ENCODE measurements around the gene INCA1. TPM values are rescaled to one million over a fixed set of nuclear protein-coding genes. Genes with fewer than 3 reads are reported as not detected.

INCA1 gene
- polyA plus RNA-seq, 1 donor from 2014 or later: 0.38 TPM

DNA sequence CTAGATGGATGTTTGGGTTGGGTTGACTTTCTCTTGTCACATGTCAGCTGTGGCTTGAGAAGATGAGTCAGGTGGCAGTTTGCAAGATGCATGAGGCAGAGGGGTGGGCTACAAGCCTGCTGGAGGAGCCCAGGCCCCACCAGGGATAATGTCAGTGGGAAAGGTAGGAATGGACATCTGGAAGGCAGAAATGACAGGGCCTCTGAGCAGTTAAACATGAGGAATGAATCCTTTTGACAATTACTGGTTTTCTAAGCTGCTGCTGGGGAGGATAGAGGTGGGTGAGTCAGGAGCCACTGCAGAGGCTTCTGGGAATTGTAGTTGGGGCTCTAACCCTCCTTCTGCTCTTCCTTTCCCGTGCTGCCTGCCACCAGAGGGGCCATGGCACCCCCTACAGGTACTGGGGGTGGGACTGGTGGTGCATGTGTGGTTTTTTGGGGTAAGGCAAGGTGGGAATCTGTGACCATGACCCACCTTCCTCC lies 22.2 kb upstream of the INCA1 start:
- Histone ChIP-seq H3K27me3 (ENCODE audit: insufficient read depth, low read depth, low read length) (no peaks in the 10 kb centered on the region), H3K27ac (ENCODE audit: low read length) (no peak overlapping the region), H3K9me2 (ENCODE audit: insufficient read depth, low read length) (no peaks in the 10 kb centered on the region), H3F3A (ENCODE audit: insufficient read depth, low read length, poor library complexity, severe bottlenecking) (no peaks in the 10 kb centered on the region), H4K20me1 (ENCODE audit: insufficient read depth) (no peaks in the 10 kb centered on the region), H3K9ac (ENCODE audit: low read length) (no peak overlapping the region), H3K4me3 (ENCODE audit: low read length) (no peak overlapping the region), H2AFZ (ENCODE audit: low read depth, low read length) (no peak overlapping the region), H3K79me2 (replicated peaks; ENCODE audit: insufficient read depth, low read length) (no peaks in the 10 kb centered on the region), H3K9me3 (ENCODE audit: low read length) (no peaks in the 10 kb centered on the region), H3K4me2 (ENCODE audit: low read length) (no peak overlapping the region), H3K36me3 (ENCODE audit: insufficient read depth, low read length) (no peaks in the 10 kb centered on the region)
- no peak for TF ChIP-seq POLR2AphosphoS5 (IDR thresholded peaks at IDR 0.05)
- TF ChIP-seq, protein P1, sequence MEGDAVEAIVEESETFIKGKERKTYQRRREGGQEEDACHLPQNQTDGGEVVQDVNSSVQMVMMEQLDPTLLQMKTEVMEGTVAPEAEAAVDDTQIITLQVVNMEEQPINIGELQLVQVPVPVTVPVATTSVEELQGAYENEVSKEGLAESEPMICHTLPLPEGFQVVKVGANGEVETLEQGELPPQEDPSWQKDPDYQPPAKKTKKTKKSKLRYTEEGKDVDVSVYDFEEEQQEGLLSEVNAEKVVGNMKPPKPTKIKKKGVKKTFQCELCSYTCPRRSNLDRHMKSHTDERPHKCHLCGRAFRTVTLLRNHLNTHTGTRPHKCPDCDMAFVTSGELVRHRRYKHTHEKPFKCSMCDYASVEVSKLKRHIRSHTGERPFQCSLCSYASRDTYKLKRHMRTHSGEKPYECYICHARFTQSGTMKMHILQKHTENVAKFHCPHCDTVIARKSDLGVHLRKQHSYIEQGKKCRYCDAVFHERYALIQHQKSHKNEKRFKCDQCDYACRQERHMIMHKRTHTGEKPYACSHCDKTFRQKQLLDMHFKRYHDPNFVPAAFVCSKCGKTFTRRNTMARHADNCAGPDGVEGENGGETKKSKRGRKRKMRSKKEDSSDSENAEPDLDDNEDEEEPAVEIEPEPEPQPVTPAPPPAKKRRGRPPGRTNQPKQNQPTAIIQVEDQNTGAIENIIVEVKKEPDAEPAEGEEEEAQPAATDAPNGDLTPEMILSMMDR (IDR thresholded peaks at IDR 0.05; ENCODE audit: poor library complexity, severe bottlenecking): no peak
- TF ChIP-seq EP300 (conservative IDR thresholded peaks at IDR 0.05; ENCODE audit: poor library complexity, severe bottlenecking): no peak
- no peak for TF ChIP-seq TAF1 (IDR thresholded peaks at IDR 0.05; ENCODE audit: low read depth)
- TF ChIP-seq MXI1 (conservative IDR thresholded peaks at IDR 0.05; ENCODE audit: poor library complexity, severe bottlenecking): no peak
- TF ChIP-seq RAD21 (conservative IDR thresholded peaks at IDR 0.05): no peak
- TF ChIP-seq SMC3 (conservative IDR thresholded peaks at IDR 0.05; ENCODE audit: poor library complexity): no peak
- TF ChIP-seq EZH2 (IDR thresholded peaks at IDR 0.05; ENCODE audit: borderline replicate concordance, insufficient read depth, low read length, poor library complexity, severe bottlenecking): no peak
- TF ChIP-seq REST (IDR thresholded peaks at IDR 0.05; ENCODE audit: borderline replicate concordance): no peak

DNA sequence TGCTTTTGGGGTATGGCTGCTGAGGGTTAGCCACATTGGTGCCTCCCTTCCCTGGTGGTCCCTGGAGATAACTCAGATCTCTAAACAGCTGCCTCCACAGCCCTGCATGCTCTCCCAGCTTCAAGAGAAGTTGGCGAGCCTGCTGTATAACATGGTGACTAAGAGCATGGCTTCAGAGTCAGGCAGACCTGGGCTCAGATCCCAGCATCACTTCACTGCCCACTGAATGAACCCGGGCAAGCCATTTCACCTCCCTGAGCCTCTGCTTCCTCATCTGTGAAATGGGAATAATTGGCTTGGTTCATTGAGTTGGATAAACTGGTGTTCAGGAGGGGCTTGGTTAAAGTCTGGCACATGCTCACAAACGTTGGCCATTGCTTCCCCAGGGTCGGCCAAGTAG lies 17.0 kb upstream of the INCA1 start:
- TF ChIP-seq TAF1 (IDR thresholded peaks at IDR 0.05; ENCODE audit: low read depth): no peak
- no peak for TF ChIP-seq RAD21 (conservative IDR thresholded peaks at IDR 0.05)
- no peak for TF ChIP-seq REST (IDR thresholded peaks at IDR 0.05; ENCODE audit: borderline replicate concordance)
- TF ChIP-seq EZH2 (IDR thresholded peaks at IDR 0.05; ENCODE audit: borderline replicate concordance, insufficient read depth, low read length, poor library complexity, severe bottlenecking): no peak
- TF ChIP-seq MXI1 (conservative IDR thresholded peaks at IDR 0.05; ENCODE audit: poor library complexity, severe bottlenecking): no peak
- TF ChIP-seq, protein P1 (IDR thresholded peaks at IDR 0.05; ENCODE audit: poor library complexity, severe bottlenecking): no peak
- no peak for TF ChIP-seq SMC3 (conservative IDR thresholded peaks at IDR 0.05; ENCODE audit: poor library complexity)
- no peak for TF ChIP-seq EP300 (conservative IDR thresholded peaks at IDR 0.05; ENCODE audit: poor library complexity, severe bottlenecking)
- no peak for TF ChIP-seq POLR2AphosphoS5 (IDR thresholded peaks at IDR 0.05)
- Histone ChIP-seq H3K9me2 (ENCODE audit: insufficient read depth, low read length) (no peaks in the 10 kb centered on the region), H4K20me1 (ENCODE audit: insufficient read depth) (no peaks in the 10 kb centered on the region), H3K36me3 (ENCODE audit: insufficient read depth, low read length) (no peaks in the 10 kb centered on the region), H3K79me2 (replicated peaks; ENCODE audit: insufficient read depth, low read length) (no peaks in the 10 kb centered on the region), H3K9ac (ENCODE audit: low read length) (no peak overlapping the region), H3K9me3 (ENCODE audit: low read length) (no peaks in the 10 kb centered on the region), H3K4me3 (ENCODE audit: low read length) (no peak overlapping the region), H3K4me2 (ENCODE audit: low read length) (no peak overlapping the region), H3F3A (ENCODE audit: insufficient read depth, low read length, poor library complexity, severe bottlenecking) (no peaks in the 10 kb centered on the region), H3K27ac (ENCODE audit: low read length) (no peak overlapping the region), H3K27me3 (ENCODE audit: insufficient read depth, low read depth, low read length) (no peaks in the 10 kb centered on the region), H2AFZ (ENCODE audit: low read depth, low read length) (no peak overlapping the region)

Data from neural cell (in vitro differentiated cells).